Activated T-cell treated with anti-CD3 and anti-CD28 coated beads for 24 hours (primary cell): ENCODE results near the gene PLCD1.

ENCODE experiments used
- DNase-seq: peaks from one replicate; pipeline ENCODE4 v3.0.0-alpha.2; 2020; ENCODE audit warnings: low read depth

Gene PLCD1

GRCh38 chr3:37964146-37964545 is 65.3 kb downstream of the PLCD1 start:
- DNase-seq: no peak

DNA sequence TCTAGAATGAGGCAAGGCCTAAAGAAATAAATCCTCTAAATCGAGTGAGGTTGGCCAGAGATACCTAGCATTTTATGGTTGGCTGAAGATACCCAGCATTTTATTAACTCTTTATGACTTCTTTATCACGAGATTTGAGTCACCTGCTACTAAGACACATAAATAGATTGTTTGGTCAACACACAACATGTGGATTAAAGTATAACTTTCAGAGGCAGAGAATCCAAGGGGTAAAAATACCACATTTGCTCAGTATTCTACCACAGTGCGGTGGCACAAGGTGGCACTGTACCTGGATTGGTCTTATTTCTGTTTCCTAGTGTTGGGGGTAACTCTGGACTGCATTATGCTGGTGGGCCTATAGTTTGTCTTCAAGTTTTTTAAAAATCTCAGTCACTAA is 65.8 kb downstream of the PLCD1 start:
- no peak for DNase-seq

- DNase-seq: no peak
Measured at GRCh38 chr3:37963016-37963415, 66.4 kb downstream of the PLCD1 start.

- no peak for DNase-seq
Measured at GRCh38 chr3:37961622-37962431, 67.6 kb downstream of the PLCD1 start.

DNA sequence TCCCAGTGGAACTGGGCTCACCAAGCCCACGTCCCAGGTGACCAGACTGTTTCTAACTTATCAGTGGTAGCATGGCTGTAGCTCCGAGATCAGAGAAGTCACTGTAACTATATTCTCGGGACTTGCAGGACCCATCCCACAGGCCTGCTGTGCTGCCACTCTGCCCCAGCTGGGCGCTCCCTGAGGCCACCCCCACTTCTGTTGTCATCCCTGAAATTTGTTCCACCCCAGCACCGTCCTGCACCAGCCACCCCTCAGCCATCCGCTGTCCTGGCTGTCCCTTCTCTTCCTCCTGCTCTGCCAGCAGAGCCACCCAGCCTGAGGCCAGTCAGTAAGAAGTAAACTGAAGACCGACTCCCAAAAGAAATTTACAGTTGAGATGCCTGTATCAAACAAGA is 71.9 kb downstream of the PLCD1 start:
- DNase-seq: no peak
